ENCODE results near the gene NRG4. TPM values are rescaled to one million over a fixed set of nuclear protein-coding genes. Genes with fewer than 3 reads are reported as not detected.
"Not testable (repeated sequence)": the region's sequence is repeated elsewhere in the genome, so short reads cannot be mapped to it uniquely, and the experiment has no call there.

NRG4 gene
- total and polyA plus RNA-seq, 2 of the 8 experiments (the other 6 are each of a cell fraction or from before 2014, with no cell fraction given): 0.24 TPM; not detected in 1

DNA sequence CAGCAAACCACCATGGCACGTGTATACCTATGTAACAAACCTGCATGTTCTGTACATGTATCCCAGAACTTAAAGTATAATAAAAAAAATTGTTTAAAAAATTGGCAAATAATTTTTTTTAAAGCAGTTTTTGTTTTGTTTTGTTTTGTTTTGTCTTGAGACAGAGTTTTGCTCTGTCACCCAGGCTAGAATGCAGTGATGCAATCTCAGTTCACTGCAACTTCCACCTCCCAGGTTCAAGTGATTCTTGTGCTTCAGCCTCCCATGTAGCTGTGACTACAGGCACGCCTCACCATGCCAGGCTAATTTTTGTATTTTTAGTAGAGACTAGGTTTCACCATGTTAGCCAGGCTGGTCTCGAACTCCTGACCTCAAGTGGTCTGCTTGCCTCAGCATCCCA, 27.5 kb downstream of the NRG4 start:
- H3K4ac ChIP-seq (replicated peaks; ENCODE audit: insufficient read length, low read depth, low read length); H3K23me2 ChIP-seq (ENCODE audit: low read depth, low read length); H2BK20ac ChIP-seq (ENCODE audit: low read length); H4K5ac ChIP-seq (ENCODE audit: insufficient read length, low read depth, low read length); H3K14ac ChIP-seq (ENCODE audit: insufficient read length); CTCF ChIA-PET (ENCODE audit: partially characterized antibody); H4K8ac ChIP-seq (ENCODE audit: extremely low read depth, insufficient read depth, low read length); H3K27ac ChIP-seq (ENCODE audit: low read depth, low read length); H3K79me1 ChIP-seq (ENCODE audit: low read depth, low read length); H3K9ac ChIP-seq (replicated peaks in 1 of 4; ENCODE audit: extremely low read depth in 1 of 4, low read depth in 3 of 4, low read length in 3 of 4); H3K4me3 ChIP-seq (ENCODE audit: extremely low read depth in 1 of 4, insufficient read depth in 2 of 4, low read depth in 3 of 4, low read length in 4 of 4); H2BK15ac ChIP-seq (ENCODE audit: low read length); H3K56ac ChIP-seq (replicated peaks; ENCODE audit: insufficient read length, low read depth, low read length); H2AFZ ChIP-seq (ENCODE audit: low read length); H3K79me2 ChIP-seq (ENCODE audit: control insufficient read depth in 1 of 2, insufficient read depth in 2 of 2, low read length in 2 of 2); POLR2A ChIA-PET (ENCODE audit: partially characterized antibody); H4K20me1 ChIP-seq (replicated peaks in 1 of 2; ENCODE audit: control insufficient read depth in 1 of 2, insufficient read depth in 2 of 2, low read length in 2 of 2); DNase-seq (ENCODE audit: low read depth in 1 of 2, low spot score in 2 of 2); H3K18ac ChIP-seq (ENCODE audit: extremely low read depth, low read length); H3K4me2 ChIP-seq (ENCODE audit: insufficient read depth in 1 of 2, low read depth in 2 of 2, low read length in 2 of 2); H2AK5ac ChIP-seq (ENCODE audit: low read depth, low read length); H3K9me3 ChIP-seq (ENCODE audit: insufficient read depth in 2 of 2, low read depth in 1 of 2, low read length in 1 of 2); H3K27me3 ChIP-seq (replicated peaks in 1 of 4; ENCODE audit: control insufficient read depth in 3 of 4, extremely low read depth in 1 of 4, insufficient read depth in 3 of 4, low read length in 3 of 4); FAIRE-seq; H2BK120ac ChIP-seq (replicated peaks; ENCODE audit: low read depth, low read length); H3K36me3 ChIP-seq (ENCODE audit: control insufficient read depth in 2 of 4, insufficient read depth in 4 of 4, low read length in 3 of 4); H2BK5ac ChIP-seq (ENCODE audit: low read depth, low read length); H3K4me1 ChIP-seq (replicated peaks in 1 of 4; ENCODE audit: control insufficient read depth in 3 of 4, insufficient read depth in 4 of 4, low read length in 3 of 4); H3K23ac ChIP-seq (ENCODE audit: insufficient read length); H4K91ac ChIP-seq (replicated peaks; ENCODE audit: insufficient read length, low read length); H2BK12ac ChIP-seq (ENCODE audit: low read depth, low read length): not testable (repeated sequence)
- WGBS, 2 experiments (ENCODE audit: extremely low coverage in 1 of 2, insufficient coverage in 1 of 2, insufficient read length in 1 of 2, insufficient replicate concordance in 2 of 2, low coverage in 1 of 2, low lambda C conversion rate in 2 of 2, missing lambda C conversion rate in 1 of 2): 88% methylated on average over 3 of the region's 3 CpGs; no CpG with 5 or more reads in 1 of the 2 experiments
